B cell (primary cell): ENCODE data around the gene GMPR.

Source experiments
- EZH2 ChIP-seq: IDR thresholded peaks from 2 replicates; pipeline ENCODE4 v1.6.1; 2012; ENCODE audit warnings: borderline replicate concordance, low read depth, mild to moderate bottlenecking, moderate library complexity, low read length; ENCODE audit not compliant: insufficient read depth, poor library complexity, severe bottlenecking
- TF ChIP-seq, protein P1 (sequence below): fragments of 200-600 bp; IDR thresholded peaks from one replicate; pipeline ENCODE4 v1.8.0; 2022; ENCODE audit warnings: antibody characterized with exemption, mild to moderate bottlenecking

DNA sequence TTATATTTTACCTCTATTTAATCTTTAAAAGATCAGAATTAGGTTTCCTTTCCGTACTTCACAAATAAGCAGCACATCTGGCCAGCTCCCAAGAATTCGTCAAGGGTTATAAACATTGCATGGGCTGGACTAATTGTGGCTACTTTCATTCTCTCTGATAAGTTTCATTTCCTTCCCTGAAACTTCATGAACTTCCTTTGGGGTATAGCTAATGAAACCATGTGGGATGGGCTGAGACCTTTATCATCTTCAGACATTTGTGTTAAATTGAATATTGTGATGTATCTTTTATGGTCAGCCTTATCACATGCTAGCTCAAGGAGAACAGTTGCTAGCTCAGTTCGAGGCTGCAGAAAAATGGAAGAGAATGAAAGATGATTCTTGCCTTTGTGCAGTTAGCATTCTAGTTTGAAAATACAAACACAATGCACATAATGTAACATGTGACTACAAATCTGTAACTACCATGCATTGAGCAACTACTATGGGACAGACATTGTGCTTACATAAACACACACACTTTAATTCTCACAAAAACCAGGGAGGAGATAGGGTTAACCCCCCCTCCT lies 1.7 kb upstream of the GMPR start:
- TF ChIP-seq, protein P1, sequence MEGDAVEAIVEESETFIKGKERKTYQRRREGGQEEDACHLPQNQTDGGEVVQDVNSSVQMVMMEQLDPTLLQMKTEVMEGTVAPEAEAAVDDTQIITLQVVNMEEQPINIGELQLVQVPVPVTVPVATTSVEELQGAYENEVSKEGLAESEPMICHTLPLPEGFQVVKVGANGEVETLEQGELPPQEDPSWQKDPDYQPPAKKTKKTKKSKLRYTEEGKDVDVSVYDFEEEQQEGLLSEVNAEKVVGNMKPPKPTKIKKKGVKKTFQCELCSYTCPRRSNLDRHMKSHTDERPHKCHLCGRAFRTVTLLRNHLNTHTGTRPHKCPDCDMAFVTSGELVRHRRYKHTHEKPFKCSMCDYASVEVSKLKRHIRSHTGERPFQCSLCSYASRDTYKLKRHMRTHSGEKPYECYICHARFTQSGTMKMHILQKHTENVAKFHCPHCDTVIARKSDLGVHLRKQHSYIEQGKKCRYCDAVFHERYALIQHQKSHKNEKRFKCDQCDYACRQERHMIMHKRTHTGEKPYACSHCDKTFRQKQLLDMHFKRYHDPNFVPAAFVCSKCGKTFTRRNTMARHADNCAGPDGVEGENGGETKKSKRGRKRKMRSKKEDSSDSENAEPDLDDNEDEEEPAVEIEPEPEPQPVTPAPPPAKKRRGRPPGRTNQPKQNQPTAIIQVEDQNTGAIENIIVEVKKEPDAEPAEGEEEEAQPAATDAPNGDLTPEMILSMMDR: no peak
- TF ChIP-seq EZH2: no peak
